Vagina (tissue), 2 donors: ENCODE data around the gene C7orf57. TPM values are rescaled to one million over a fixed set of nuclear protein-coding genes. Genes with fewer than 3 reads are reported as not detected.

ENCODE experiments used
- DNase-seq, 2 donors: peaks; one replicate each; pipeline ENCODE4 v3.0.0-alpha.2; 2017; ENCODE audit errors: extremely low spot score in 2 of 2
- H3K27ac ChIP-seq: fragments of 200-600 bp; sonication (generic); one replicate; pipeline ENCODE4 v1.5.1; 2019
- H3K27me3 ChIP-seq: fragments of 200-600 bp; sonication (generic); one replicate; pipeline ENCODE4 v1.5.1; 2019
- H3K36me3 ChIP-seq, 2 donors: fragments of 200-600 bp; sonication (generic); one replicate each; pipeline ENCODE4 v1.5.1; 2017 to 2019
- H3K4me1 ChIP-seq: fragments of 200-600 bp; sonication (generic); one replicate; pipeline ENCODE4 v1.5.1; 2019
- H3K4me3 ChIP-seq, 2 donors: fragments of 200-600 bp; sonication (generic); 1 replicate in 1 of 2; 2 replicates in 1 of 2; pipeline ENCODE4 v1.5.1; 2016 to 2019
- H3K9me3 ChIP-seq: fragments of 200-600 bp; sonication (generic); one replicate; pipeline ENCODE4 v1.5.1; 2019
- CTCF ChIP-seq, 3 experiments: fragments of 450-650 bp in 2 of 3; fragments of 200-600 bp in 1 of 3; sonication (generic) in 1 of 3; IDR thresholded peaks; one replicate each; pipeline ENCODE4 v1.5.1; 2017 to 2019; ENCODE audit warnings: antibody characterized with exemption in 3 of 3, mild to moderate bottlenecking in 2 of 3, moderate library complexity in 2 of 3
- POLR2A ChIP-seq, 2 donors: fragments of 450-650 bp; IDR thresholded peaks; one replicate each; pipeline ENCODE4 v1.6.1; 2017; ENCODE audit warnings: antibody characterized with exemption in 2 of 2, mild to moderate bottlenecking in 2 of 2, moderate library complexity in 2 of 2
- POLR2AphosphoS5 ChIP-seq, 2 donors: sonication (generic); formaldehyde crosslinking; IDR thresholded peaks; one replicate each; pipeline ENCODE4 v1.9.0; 2017; ENCODE audit warnings: antibody characterized with exemption in 2 of 2, mild to moderate bottlenecking in 2 of 2, low read depth in 1 of 2; ENCODE audit not compliant: insufficient read depth in 1 of 2
- intact Hi-C: fragments of 100-400 bp; cut with DNase I; formaldehyde crosslinking; loops from one replicate; pipeline ENCODE4 v1.15.1; 2023
- total RNA-seq: library from RNA; depleted of rRNA; stranded (reverse); fragments of >200 nt; gene quantifications from one replicate; pipeline ENCODE4 v1.2.3, GENCODE V29; 2016

C7orf57 gene
- total RNA-seq, 1 donor from 2014 or later, result not detected

DNA sequence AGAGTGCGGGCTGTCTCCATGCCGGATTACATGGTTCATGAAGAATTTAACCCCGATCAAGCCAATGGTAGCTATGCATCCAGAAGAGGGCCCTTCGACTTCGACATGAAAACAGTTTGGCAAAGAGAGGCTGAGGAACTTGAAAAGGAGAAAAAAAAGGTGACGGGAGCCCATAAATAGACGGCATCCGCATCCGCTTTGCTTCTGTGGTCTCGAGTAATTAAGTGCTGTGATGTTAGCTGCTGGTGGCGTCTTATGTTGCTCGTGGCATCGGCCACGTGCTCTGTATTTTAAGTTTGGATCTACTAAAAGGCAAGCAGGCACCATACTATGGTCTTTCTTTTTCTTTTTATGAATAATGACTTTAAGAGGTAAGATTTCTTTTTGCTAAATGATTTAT lies 11.1 kb downstream of the C7orf57 start:
- no peak for DNase-seq
- Histone ChIP-seq H3K9me3 (no peaks in the 10 kb centered on the region), H3K4me3 (no peak overlapping the region), H3K36me3 (no peaks in the 10 kb centered on the region), H3K4me1 (no peaks in the 10 kb centered on the region), H3K27me3 (no peaks in the 10 kb centered on the region), H3K27ac (no peak overlapping the region)
- intact Hi-C loops, result loop anchor here (10.0 kb wide), 1 partner anchor 58 kb away; no protein-coding TSS in a partner anchor
- no peak for TF ChIP-seq POLR2AphosphoS5 (IDR thresholded peaks at IDR 0.05; ENCODE audit: insufficient read depth in 1 of 2, low read depth in 1 of 2)
- no peak for TF ChIP-seq POLR2A (IDR thresholded peaks at IDR 0.05)
- no peak for TF ChIP-seq CTCF (IDR thresholded peaks at IDR 0.05)

DNA sequence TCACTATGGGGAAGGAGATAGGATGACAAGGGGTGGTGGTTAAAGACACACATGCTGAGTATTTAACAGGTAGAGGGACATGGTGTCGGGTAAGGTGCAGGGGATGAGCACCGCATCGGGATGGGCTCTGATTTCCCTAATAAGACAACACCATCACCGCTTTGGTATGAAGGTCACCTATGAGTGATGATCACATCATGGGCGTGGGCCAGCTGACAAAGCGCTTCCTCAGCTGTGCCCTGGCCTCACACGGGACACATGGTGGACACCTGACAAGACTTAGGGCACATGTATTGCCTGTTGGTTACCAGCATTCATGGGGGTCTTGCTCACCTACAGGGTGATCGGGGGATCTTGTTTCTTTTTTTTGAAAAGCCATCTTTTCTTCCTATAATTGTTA lies 12.8 kb downstream of the C7orf57 start:
- H3K27me3 ChIP-seq, result no peaks in the 10 kb centered on the region
- H3K36me3 ChIP-seq, result no peaks in the 10 kb centered on the region
- intact Hi-C loops, result loop anchor here (10.0 kb wide), 1 partner anchor 57 kb away; no protein-coding TSS in a partner anchor
- no peaks in the 10 kb centered on the region for H3K9me3 ChIP-seq
- no peak overlapping the region for H3K4me3 ChIP-seq
- TF ChIP-seq POLR2AphosphoS5 (IDR thresholded peaks at IDR 0.05; ENCODE audit: insufficient read depth in 1 of 2, low read depth in 1 of 2) (no peak), CTCF (IDR thresholded peaks at IDR 0.05) (no peak), POLR2A (IDR thresholded peaks at IDR 0.05) (no peak)
- DNase-seq, result no peak
- H3K27ac ChIP-seq, result no peak overlapping the region
- H3K4me1 ChIP-seq, result no peaks in the 10 kb centered on the region

DNA sequence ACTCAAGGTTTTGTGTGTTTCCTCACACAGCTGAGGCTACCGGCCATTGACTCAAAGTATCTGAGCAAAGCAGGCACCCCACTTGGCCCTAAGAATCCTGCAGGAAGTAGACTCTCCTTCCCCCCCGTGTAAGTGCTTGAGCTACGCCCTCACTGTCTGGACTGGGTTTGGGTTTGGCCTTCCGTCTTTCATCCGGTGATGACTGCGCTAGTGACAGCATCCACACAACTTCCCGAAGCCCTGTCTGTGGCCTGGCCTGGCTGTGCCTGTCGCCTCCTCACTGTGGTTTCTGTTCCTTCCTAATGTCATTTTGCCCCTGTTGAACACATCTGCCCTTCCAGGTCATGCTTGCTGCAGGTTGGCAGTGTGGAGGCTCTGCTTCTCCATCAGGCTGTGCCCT lies 14.5 kb downstream of the C7orf57 start:
- no peak for DNase-seq
- TF ChIP-seq CTCF (IDR thresholded peaks at IDR 0.05), result no peak
- no peak for TF ChIP-seq POLR2AphosphoS5 (IDR thresholded peaks at IDR 0.05; ENCODE audit: insufficient read depth in 1 of 2, low read depth in 1 of 2)
- TF ChIP-seq POLR2A (IDR thresholded peaks at IDR 0.05), result no peak
- H3K4me1 ChIP-seq, result no peaks in the 10 kb centered on the region
- intact Hi-C loops, result loop anchor here (10.0 kb wide), 1 partner anchor 55 kb away; no protein-coding TSS in a partner anchor
- no peaks in the 10 kb centered on the region for H3K9me3 ChIP-seq
- no peaks in the 10 kb centered on the region for H3K36me3 ChIP-seq
- H3K27ac ChIP-seq, result no peak overlapping the region
- no peak overlapping the region for H3K4me3 ChIP-seq
- H3K27me3 ChIP-seq, result no peaks in the 10 kb centered on the region

GRCh38 chr7:48052748-48053147 lies 17.4 kb downstream of the C7orf57 start:
- intact Hi-C loops, result no loop called here

More at GRCh38 chr7:48052748-48053147, 17.4 kb downstream of the C7orf57 start:
- no peaks in the 10 kb centered on the region for H3K36me3 ChIP-seq
- DNase-seq, result no peak
- TF ChIP-seq CTCF (IDR thresholded peaks at IDR 0.05) (no peak), POLR2AphosphoS5 (IDR thresholded peaks at IDR 0.05; ENCODE audit: insufficient read depth in 1 of 2, low read depth in 1 of 2) (no peak), POLR2A (IDR thresholded peaks at IDR 0.05) (no peak)
- H3K4me3 ChIP-seq, result no peak overlapping the region
- H3K9me3 ChIP-seq, result no peaks in the 10 kb centered on the region
- no peak overlapping the region for H3K27ac ChIP-seq
- H3K4me1 ChIP-seq, result no peaks in the 10 kb centered on the region
- no peaks in the 10 kb centered on the region for H3K27me3 ChIP-seq
